GM18907 (cell line): ENCODE data around the gene CNTN1.

Experiments
- ATAC-seq: cut with Tn5 transposase; IDR thresholded peaks from one replicate; pipeline ENCODE4 v1.9.1; 2021; ENCODE audit warnings: mild to moderate bottlenecking, moderate library complexity; ENCODE audit not compliant: unreplicated experiment

Gene CNTN1

GRCh38 chr12:41100572-41100971 lies 408.3 kb downstream of the CNTN1 start:
- ATAC-seq, result no peak

DNA sequence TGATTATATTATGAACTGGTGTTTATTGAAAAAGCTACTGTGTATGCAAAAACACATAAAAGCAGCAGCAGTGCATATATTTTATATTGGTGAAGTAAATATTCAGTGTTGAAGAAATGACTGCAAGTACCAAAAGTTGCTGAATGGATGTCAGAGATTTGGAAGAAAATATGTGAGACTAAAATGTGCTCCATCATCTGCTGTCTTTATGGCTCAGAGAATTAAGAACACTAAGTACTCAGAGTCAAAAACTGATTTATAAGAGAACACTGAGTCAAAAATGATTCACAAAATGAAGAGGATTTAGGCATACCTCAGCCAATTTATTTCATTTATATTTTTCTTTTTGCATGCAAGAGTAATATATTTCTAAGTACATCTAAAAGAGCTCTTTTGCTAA lies 409.6 kb downstream of the CNTN1 start:
- ATAC-seq, result no peak

- ATAC-seq, result no peak
These were observed 411.4 kb downstream of the CNTN1 start for GRCh38 chr12:41103614-41104013.

- no peak for ATAC-seq
These were observed 414.1 kb downstream of the CNTN1 start for GRCh38 chr12:41106315-41106714.

GRCh38 chr12:41108032-41108431 lies 415.8 kb downstream of the CNTN1 start:
- ATAC-seq, result no peak

- ATAC-seq, result no peak
These were observed 420.7 kb downstream of the CNTN1 start for GRCh38 chr12:41112903-41113302.

- ATAC-seq, result no peak
These were observed 428.0 kb downstream of the CNTN1 start for GRCh38 chr12:41120211-41120610.

GRCh38 chr12:41121374-41121773 lies 429.1 kb downstream of the CNTN1 start:
- no peak for ATAC-seq
